CD4-positive, alpha-beta T cell treated with Interleukin-4 for 1 hour (primary cell): ENCODE data around the gene PARD3.
"Not testable (repeated sequence)": the region's sequence is repeated elsewhere in the genome, so short reads cannot be mapped to it uniquely, and the experiment has no call there.

Experiments
- DNase-seq, 2 donors: peaks; one replicate each; pipeline ENCODE4 v3.0.0-alpha.2; 2020 to 2022

PARD3 gene

DNA sequence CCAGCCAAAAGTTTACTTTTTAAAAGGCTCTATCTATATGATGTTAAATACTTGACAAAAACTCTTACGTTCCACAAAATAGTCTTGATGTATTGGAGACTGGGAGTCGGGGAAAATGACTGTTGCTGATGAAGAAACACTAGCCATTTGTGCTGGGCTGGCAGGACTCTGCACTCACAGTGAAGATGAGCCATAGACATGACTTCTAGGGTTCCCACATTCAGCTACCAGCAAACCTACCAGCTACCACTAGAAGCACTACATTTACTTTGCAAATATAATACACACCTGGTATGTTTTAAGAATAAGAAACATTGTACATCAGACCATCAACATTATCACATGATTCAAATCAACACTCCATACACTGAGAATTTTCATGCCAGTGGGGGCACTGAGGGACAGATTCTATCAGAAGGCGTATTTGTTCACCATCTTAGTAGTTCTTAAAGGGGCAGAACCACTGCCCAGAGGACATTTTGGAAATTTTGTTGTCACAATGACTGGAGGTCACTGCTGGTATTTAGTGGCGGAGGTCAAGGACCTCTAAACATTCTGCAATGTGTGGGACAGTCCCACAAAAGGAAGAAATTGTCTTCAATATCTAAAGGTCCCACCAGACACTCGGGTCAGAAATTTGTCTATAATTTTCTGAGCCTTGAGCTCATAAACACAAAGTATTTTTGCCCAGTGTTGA, 52.3 kb downstream of the PARD3 start:
- no peak for DNase-seq

DNA sequence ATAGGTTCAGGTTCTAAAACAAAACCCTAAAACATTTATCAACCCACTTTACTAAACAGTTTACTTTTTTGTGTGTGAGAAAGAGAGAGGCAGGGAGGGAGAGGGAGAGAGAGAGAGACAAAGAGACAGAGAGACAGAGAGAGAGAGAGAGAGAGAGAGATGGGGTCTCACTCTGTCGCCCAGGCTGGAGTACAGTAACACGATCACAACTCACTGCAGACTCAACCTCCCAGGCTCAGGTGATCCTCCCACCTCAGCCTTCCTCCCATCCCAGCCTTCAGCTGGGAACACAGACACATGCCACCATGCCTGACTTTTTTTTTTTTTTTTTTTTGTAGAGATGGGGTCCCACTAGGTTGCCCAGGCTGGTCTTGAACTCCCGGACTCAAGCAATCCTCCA, 52.9 kb downstream of the PARD3 start:
- DNase-seq: no peak

DNA sequence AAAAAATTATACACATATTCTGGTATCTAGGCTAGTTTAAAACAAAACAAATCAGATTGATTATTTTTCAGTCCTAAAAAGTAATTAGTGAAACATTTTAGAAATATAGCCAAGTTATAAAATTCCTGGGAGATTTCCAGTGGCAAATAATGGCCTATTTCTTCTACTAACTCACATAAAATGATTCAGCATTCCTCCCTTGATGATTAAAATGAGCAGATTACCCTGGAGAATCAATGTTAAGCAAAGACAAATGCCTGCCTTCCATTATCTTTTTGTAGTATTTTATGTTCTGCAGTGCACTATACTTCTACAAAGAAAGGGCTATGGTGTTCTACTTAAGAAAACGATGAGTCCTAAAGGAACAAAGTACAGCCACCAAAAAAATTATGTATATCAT, 53.6 kb downstream of the PARD3 start:
- no peak for DNase-seq

DNA sequence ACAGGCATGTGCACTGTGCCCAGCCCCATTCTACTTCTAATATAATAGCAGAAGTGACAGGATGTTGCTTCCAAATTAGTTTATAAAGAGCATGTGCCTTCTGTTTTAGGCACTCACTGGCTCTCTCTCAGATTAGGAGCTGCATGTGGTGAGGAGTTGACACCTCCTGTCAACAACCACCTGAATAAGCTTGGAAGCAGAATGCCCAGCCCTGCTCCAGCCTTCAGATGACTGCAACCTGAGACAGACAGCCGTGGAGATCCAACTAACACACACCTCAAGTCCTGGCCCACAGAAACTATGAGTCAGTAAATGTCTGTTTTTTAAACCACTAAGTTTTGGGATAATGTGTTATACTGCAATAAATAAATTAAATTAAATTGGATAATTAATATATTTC, 54.5 kb downstream of the PARD3 start:
- DNase-seq: no peak

DNA sequence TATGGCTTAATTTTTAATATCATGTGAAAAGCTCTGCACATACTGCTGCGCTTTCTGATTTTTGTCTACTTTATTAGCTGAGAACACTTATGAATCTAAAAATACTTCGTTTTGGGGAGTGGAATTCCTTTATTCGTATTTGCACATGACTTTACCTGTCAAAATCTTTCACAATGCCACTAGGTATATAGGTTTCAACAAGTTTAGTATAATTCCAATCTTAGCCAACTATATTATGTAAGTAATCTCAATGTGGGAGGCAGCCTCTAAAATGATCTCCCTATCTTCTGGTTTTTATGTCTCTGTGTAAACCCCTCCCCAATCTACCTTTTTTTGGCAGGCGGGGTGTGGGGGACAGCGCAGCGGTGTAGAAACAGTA, 55.3 kb downstream of the PARD3 start:
- no peak for DNase-seq

DNA sequence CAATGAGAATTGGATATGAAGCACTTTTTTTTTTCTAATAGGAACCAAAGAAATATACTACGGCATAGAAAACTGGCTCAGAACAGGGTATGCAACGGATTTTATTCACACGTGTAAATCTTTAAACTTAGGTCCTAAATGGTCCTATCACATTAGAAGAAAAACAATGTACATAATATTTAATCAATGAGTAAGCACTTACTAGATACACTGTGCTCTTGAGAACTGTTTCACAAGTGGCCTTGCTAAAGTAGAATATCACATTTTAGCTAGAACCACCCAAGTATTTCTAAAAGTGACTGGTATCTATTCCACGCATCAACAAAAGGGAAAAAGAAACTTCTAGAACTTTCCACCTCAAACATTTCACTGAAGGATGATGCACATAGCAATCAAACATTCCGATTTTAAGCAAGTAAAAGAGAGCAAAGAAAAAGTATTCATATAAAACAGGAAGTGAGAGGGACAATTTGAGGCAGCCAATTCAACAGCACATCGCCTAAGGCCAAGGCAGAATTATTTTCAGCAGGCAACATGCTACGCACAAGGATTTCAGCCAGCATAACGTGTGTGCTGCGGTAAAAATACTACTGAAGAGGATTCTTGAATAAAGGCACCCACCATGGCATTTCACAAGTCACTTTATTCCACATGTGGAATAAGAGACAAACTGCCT, 55.8 kb downstream of the PARD3 start:
- no peak for DNase-seq

DNA sequence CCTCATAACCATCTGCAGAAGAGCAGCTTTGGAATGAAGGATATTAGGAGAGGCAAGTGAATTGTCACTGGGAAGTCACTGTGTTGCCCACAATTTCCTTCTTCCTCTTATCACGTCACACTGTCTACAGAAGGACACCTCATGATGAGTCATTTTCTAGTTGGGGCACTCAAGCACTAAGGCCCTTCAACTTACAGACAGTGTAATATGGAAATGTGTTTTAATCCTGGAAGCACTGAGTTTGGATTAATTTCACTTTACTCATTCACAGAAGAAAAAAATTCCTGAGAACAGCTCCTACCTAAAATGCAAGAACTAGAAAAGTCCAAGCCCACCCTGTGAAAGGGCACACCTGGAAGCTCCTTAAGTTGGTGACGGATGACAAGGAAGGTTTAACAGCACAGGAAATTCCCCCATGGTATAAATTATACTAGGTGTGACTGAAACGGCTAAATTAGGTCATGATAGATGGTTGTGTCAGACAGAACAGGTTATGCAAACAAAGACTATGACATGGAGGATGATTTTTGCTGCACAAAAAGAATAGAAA, 56.6 kb downstream of the PARD3 start:
- DNase-seq: no peak

DNA sequence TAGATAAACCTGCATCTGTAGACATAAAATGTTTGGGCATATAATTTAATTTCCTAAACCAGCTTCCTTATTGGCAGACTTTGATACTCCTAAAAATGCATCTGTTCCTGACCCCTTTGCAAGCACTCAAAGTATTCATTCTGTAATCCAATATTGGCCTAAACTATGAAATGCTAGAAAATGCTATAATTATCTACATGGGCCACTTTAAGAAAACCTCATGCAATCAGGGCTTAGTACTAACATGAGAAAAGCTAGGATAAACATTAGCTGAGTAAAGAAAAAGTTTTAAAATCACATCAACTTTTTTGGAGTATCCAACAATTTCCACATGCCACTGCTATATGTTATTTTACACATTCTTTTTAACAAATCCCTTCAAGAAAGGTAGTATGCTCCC, 57.2 kb downstream of the PARD3 start:
- DNase-seq: no peak

DNA sequence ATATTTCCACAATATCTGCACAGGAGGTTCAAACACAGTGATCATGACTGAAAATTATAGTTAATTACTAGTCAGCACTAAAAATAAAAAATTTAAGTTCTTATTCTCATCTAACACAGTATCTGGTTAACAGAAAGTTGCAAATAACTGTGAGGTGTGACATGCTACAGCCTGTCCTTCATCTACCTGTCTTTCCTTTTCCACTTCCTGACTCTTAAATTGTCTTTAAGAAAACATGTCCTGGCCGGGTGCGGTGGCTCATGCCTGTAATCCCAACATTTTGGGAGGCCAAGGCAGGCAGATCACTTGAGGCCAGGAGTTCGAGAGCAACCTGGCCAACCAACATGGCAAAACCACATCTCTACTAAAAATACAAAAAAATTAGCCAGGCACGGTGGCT, 57.9 kb downstream of the PARD3 start:
- DNase-seq: not testable (repeated sequence)

DNA sequence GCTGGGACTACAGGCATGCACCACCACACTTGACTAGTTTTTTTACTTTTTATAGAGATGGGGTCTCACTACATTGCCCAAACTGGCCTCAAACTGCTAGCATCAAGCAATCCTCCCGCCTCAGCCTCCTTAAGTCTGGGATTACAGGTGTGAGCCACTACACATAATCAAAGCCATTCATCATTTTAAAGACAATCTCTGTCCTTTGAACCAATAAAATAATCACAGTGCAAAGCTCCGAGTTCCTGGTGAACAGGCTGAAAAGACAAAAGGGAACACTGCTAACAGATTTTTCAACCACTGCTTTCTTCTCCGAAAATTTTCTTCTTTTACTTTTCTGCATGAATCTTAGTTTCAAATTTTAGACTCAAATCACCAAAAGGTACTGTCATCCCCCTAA, 58.5 kb downstream of the PARD3 start:
- DNase-seq: no peak

DNA sequence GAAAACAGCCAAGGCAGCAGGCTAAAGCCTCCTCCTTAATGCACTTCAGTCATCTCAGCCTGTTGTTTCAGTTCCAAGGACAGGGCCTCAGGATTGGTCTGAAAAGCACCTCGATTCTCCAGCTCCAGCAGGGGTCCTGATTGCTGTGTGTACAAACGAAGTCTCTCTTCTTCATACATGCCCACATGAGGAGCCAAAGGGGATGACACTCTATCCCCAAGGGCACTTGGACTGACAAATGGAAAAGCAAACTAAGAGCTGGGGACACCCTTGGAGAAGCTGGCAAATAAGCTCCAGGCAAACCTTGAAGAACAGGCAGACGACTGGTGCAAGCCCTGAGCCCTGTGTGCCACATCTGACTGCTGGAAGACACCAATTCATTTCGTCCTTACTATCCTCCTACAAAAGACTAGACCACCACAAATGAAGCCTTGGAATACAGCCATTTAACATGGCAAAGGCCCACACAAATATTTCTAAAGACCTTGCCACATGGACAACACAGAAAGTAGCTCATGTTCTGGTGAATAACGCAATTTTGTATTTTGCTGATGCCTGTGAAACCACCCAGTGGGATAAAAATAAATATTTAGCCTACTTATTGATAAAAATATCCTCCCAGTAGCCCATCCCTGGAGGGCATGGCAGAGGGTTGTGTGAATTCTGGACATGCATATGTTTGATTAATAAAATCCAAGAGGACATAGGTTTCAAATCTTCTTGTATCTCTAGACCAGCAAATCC, 61.9 kb downstream of the PARD3 start:
- DNase-seq: no peak

DNA sequence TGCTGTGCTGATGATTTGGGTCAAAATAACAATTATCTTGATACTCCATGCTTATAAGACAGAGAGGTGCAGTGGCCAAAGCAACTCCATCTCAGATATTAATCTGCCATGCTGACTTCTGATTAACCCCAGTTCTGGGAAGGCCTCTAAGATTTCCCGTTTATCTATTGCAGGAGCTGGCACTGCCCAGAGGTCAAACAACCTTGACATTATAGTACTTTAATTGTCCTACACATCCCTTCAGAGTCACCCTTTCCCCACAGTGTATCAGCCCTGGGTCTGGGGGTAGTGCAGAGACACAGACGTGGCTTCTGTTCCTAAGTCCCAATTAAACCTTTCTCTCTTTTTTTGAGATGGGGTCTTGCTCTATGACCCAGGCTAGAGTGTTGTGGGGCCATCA, 63.8 kb downstream of the PARD3 start:
- no peak for DNase-seq

DNA sequence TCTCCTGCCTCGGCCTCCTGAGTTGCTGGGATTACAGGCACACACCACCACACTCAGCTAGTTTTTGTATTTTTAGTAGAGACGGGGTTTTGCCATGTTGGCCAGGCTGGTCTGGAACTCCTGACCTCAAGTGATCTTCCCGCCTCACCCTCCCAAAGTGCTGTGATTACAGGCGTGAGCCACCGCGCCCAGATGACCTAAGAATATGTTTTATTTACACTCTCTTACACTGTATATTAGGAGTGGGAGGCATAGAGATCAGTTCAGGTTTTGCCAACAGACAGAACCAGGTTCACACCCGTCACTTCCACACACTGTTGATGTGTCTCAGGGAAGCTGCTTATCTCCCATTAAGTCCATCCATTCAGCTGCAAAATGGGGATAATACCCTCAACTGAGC, 64.3 kb downstream of the PARD3 start:
- DNase-seq: not testable (repeated sequence)

DNA sequence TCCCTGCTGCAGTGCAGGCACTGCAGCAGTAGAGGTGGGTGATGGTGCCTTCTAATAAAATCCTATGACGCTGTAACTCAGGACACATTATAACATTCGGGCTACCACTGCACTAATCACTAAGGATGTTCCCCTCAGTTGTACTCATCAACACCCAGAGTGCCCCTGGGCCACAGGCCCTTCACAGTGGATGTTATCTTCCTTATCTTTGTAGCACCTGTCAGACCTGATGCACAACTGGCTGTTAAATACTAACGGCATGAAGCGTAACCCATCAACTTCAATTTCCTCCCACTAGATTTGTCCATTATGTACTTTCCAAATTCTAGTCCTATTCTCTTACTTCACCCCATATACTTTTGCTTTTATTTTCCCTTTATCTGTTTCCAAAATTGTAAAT, 66.3 kb downstream of the PARD3 start:
- DNase-seq: no peak

DNA sequence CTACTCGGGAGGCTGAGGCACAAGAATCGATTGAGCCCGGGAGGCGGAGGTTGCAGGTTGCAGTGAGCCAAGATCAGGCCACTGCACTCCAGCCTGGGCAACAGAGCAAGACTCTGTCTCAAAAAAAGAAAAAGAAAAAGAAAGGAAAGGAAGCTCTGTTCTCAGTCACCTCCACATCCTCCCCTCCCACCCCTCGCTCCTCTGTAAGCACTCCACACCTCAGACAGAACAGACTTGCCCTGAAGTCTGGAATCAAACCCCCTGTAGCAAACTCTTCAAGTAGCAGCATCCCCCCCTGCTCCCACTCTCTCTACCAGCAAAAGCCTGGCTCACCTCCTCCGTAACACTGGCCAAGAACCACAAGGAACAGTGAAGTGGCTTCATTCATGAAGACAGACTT, 66.7 kb downstream of the PARD3 start:
- DNase-seq: no peak

DNA sequence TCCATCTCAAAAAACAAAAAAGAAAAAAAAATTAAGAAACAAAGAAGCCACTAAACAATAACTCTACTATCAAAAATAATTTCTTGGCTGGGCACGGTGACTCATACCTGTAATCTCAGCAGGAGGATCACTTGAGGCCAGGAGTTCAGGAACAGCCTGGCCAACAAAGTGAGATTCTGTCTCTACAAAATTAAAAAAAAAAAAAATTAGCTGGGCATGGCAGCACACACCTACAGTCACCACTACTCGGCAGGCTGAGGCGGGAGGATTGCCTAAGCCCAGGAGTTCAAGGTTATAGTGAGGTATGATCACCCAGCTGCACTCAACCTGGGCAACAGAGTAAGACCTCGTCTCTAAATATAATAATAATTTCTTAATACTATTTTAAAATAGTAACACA, 69.0 kb downstream of the PARD3 start:
- DNase-seq: no peak

DNA sequence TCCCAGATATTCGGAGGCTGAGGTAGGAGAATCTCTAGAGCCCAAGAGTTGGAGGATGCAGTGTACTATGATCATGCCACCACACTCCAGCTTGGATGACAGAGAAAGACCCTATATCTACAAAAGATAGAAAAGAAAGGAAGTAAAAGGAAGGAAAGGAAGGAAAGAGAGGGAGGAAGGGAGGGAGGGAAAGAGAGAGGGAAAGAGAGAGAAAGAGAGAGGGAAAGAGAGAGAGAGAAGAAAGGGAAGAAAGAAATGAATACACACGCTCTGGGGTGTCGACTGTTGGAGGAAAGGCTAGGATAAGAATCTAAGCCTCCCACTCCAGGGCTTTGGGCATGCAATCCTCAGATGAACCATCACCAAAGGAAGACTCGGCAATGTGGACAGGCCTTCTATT, 69.9 kb downstream of the PARD3 start:
- no peak for DNase-seq

DNA sequence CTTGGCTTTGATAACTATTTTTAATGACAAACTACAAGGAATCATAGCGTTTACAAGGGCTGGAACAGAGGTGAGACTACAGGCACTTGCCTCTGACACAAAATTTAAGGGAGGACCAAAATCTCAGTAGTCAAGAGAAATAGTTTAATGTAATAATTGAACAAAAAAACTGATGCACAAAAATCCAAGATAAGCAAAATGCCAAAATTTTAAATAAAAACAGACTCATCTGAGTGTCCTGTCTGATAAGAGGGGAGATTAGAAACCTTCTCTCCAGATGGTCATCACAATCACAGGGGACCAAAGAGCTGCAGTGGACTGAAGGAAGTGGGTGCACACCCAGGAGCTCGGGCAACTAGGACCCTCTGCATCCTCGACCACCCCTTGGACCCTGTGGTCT, 70.5 kb downstream of the PARD3 start:
- no peak for DNase-seq

DNA sequence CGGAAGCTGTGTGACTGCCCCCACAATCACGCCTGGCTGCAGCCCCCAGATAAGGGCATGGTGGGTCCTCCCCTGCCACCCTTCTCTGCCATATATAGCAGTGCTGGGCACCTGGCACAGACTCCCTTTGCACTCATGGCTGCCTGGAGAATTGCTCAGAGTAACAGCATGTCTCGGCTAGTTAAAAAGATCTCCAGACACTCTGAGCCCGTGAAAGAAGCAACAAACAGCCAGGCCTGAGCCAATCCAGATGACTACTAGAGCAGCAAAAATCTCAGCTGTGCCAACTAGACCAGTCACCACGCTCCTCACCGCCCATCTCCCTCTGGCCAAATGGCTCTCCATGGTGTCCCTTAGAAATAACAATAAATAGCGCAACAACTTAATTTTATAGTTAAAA, 71.3 kb downstream of the PARD3 start:
- DNase-seq: no peak

DNA sequence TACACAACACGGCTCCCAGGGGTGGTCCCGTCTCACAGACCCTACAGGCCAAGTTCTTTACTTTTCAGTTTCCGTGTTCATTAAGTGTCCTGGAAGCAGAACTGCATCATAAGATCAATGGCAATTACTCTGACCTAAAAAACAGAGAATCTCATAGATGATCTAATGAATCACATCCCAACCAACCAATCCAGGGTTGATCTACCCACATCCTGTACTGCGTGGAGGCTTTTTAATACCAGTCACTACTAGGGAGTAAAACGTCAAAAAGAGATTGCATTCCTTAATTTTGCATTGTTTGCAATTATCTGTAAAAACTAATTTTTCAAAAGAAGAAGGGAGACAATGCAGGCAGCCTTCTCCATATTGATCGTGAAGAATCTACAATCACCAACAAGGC, 72.6 kb downstream of the PARD3 start:
- DNase-seq: no peak

DNA sequence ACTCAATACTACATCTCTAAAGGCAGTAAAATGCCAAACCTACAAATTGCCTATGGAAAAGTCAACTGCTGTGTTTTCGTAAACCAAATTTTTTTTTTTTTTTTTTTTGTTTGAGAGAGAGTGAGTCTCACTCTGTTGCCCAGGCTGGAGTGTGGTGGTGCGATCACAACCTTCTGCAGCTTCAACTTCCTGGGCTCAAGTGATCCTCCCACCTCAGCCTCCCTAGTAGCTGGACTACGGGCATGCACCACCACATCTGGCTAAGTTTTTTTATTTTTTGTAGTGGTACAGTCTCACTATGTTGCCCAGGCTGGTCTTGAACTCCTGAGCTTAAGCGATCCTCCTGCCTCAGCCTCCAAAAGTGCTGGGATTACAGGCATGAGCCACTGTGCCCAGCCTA, 74.0 kb downstream of the PARD3 start:
- not testable (repeated sequence) for DNase-seq

DNA sequence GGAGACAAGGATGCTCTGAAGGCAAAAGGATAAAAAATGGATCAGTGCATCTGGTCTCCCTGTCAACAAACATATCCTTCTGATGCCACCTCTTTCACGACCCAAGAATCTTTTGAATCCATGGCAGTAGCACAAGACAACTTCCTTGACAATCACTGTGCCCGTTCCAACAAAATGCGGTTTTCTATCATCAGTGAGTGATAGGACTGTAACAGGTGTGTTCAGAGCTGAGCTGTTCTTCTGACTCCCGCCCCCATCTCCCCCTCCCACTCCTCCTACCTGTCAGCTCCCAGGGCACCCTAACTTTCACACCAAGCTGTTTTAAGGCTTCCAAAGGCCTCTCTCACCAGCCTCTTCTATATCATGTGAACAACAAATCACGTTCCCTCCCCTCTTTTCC, 74.8 kb downstream of the PARD3 start:
- DNase-seq: no peak

DNA sequence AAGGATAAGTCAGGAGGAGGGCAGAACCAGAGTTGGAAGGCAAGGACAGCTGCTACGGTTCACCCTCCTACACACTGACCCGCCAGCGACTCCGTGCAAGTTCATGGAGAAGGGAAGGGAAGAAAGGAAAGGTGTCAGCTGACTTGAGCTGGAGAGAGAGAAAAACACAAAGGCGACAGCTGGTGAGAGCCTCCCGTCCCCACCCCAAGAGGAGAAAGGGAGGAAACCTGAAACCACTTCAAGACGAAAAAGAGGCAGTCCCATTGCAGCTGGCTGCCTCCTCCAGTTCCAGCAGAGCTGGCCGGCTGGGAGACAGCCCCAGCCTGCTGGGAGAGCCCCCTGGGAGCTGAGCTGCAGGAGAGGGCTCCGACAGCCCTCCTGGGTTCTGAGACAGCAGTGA, 75.2 kb downstream of the PARD3 start:
- DNase-seq: no peak

DNA sequence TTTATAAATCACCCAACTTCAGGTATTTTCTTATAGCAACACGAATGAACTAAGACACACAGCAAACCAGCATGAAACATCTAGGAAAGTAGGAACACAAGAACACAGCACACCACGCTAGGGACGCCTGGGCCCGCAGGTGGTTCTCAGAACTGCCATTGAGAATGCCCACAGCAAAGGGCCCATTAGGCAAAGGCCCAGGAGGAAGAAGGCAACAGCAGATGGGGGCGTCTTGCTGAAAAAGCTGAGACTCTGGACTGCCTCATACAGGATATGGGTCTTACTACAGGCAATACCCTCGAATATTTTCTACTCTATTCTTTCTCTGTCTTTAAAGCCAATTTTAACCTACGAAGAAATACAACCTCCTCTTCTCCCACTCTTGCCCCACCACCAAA, 77.3 kb downstream of the PARD3 start:
- DNase-seq: no peak
